ENCODE measurements around the gene SUPT4H1. TPM values are rescaled to one million over a fixed set of nuclear protein-coding genes. Genes with fewer than 3 reads are reported as not detected.
A peak's percentile ranks its signal among the peaks of the same experiment; 100 is the strongest.

The SUPT4H1 gene
- total and polyA plus RNA-seq, 9 of the 15 experiments (the other 6 are each of a cell fraction or from before 2014, with no cell fraction given) = 62.1 to 320 (median 117) TPM

DNA sequence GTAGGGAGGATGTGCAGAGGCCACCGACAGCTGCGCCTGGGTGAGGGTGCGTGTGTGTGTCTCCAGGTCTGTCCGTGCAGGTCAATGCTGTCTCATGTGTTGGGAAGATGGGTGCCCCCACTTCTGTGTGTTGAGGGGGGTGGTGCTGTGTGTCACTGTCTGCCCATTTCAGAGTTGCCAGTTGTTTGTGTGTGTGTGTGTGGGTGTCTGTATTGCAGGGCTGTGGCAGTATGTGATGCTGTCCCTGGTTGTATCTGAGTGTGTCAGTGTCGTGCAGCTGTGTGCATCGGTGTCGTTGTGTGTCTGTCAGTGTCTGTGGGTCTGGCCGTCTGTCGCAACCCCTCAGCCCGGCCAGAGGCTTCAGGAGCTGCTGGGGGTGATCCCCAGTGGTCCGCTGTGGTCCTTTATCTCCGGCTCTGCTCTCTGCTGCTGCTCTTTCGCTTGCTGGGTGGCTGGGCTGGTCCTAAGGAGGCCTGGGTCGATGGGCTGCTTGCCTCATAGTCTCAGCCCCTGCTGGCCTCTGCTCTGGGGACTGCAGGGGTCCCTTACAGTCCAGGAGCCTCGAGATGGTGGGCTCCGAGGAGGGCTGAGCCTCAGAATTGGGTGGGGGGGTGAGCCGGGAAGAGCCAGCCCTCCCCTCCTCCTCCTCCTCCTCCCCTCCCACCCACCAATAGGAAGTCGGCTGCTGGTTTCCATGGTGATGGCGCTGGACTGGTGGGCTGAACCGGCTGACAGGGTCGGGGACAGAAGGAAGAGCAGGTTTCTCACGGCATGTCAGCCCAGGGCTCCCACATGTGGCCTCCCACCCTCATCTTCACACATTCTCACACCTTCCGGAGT is 23.6 kb downstream of the SUPT4H1 start, which contains the start of gene TSPOAP1 (continued):
- TF ChIP-seq FOSL1 (tag; conservative IDR thresholded peaks at IDR 0.05) (no peak), HDAC3 (IDR thresholded peaks at IDR 0.05; ENCODE audit: borderline replicate concordance, partially characterized antibody) (no peak), ZNF717 (CRISPR knock-in tag; IDR thresholded peaks at IDR 0.05) (peak; percentile 92), ZNF121 (CRISPR knock-in tag; conservative IDR thresholded peaks at IDR 0.05) (no peak), ZBED1 (IDR thresholded peaks at IDR 0.05) (peak; percentile 80), ATF1 (CRISPR knock-in tag; IDR thresholded peaks at IDR 0.05) (no peak), ATF1 (tag; IDR thresholded peaks at IDR 0.05) (peak; percentile 57), ZBTB34 (CRISPR knock-in tag; IDR thresholded peaks at IDR 0.05) (no peak), SREBF1 (IDR thresholded peaks at IDR 0.05; ENCODE audit: borderline replicate concordance, low read depth, low read length) (no peak), TSHZ1 (CRISPR knock-in tag; IDR thresholded peaks at IDR 0.05) (no peak), GABPA (tag; conservative IDR thresholded peaks at IDR 0.05; ENCODE audit: low read depth) (no peak)
- TF ChIP-seq, protein P1, sequence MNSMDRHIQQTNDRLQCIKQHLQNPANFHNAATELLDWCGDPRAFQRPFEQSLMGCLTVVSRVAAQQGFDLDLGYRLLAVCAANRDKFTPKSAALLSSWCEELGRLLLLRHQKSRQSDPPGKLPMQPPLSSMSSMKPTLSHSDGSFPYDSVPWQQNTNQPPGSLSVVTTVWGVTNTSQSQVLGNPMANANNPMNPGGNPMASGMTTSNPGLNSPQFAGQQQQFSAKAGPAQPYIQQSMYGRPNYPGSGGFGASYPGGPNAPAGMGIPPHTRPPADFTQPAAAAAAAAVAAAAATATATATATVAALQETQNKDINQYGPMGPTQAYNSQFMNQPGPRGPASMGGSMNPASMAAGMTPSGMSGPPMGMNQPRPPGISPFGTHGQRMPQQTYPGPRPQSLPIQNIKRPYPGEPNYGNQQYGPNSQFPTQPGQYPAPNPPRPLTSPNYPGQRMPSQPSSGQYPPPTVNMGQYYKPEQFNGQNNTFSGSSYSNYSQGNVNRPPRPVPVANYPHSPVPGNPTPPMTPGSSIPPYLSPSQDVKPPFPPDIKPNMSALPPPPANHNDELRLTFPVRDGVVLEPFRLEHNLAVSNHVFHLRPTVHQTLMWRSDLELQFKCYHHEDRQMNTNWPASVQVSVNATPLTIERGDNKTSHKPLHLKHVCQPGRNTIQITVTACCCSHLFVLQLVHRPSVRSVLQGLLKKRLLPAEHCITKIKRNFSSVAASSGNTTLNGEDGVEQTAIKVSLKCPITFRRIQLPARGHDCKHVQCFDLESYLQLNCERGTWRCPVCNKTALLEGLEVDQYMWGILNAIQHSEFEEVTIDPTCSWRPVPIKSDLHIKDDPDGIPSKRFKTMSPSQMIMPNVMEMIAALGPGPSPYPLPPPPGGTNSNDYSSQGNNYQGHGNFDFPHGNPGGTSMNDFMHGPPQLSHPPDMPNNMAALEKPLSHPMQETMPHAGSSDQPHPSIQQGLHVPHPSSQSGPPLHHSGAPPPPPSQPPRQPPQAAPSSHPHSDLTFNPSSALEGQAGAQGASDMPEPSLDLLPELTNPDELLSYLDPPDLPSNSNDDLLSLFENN (IDR thresholded peaks at IDR 0.05; ENCODE audit: low read depth in 2 of 2, low read length in 2 of 2) = no peak
